Panc1 (cell line): ENCODE data around the gene CNGB1. TPM values are rescaled to one million over a fixed set of nuclear protein-coding genes. Genes with fewer than 3 reads are reported as not detected.

Experiments
- ATAC-seq: fragments of 200-7000 bp; cut with Tn5 transposase; 2 replicates; pipeline ENCODE4 v1.9.1; 2020; ENCODE audit warnings: mild to moderate bottlenecking, moderate library complexity
- BruUV-seq: library from RNA; stranded (reverse); fragments of 400-500 nt; replicated peaks from 2 replicates; lab custom pipeline; 2021; lab: Mats Ljungman, UMichigan
- CTCF ChIA-PET: fragments of 300-600 bp; sonication (Branson Sonifier 250); formaldehyde crosslinking; loops from one replicate; lab custom pipeline; 2022; ENCODE audit warnings: antibody characterized with exemption; lab: Charles Lee
- POLR2A ChIA-PET: fragments of 300-600 bp; sonication (Branson Sonifier 250); formaldehyde crosslinking; loops from one replicate; lab custom pipeline; 2022; ENCODE audit warnings: antibody characterized with exemption; lab: Charles Lee
- DNase-seq: peaks from one replicate; pipeline ENCODE4 v3.0.0-alpha.2; 2010; ENCODE audit warnings: low read depth, low spot score
- H3K27ac ChIP-seq: 2 replicates; pipeline ENCODE4 v1.5.1; 2011; ENCODE audit warnings: mild to moderate bottlenecking, low read length, inconsistent platforms
- H3K27me3 ChIP-seq: fragments of 200-500 bp; sonication (Bioruptor generic); 2 replicates; pipeline ENCODE4 v1.6.0; 2014; ENCODE audit warnings: low read length, inconsistent platforms; ENCODE audit not compliant: control insufficient read depth, insufficient read depth
- H3K36me3 ChIP-seq: fragments of 200-500 bp; sonication (Bioruptor generic); 2 replicates; pipeline ENCODE4 v1.5.1; 2014; ENCODE audit warnings: inconsistent platforms, mild to moderate bottlenecking, low read length, moderate library complexity; ENCODE audit not compliant: control insufficient read depth, insufficient read depth
- H3K4me1 ChIP-seq: 2 replicates; pipeline ENCODE4 v1.5.1; 2011; ENCODE audit warnings: inconsistent platforms, mild to moderate bottlenecking, low read length, moderate library complexity; ENCODE audit not compliant: control insufficient read depth, insufficient read depth
- H3K4me3 ChIP-seq, 2 experiments: 2 replicates each; pipeline ENCODE4 v1.5.1; 2011 to 2012; ENCODE audit warnings: low read depth in 2 of 2, low read length in 2 of 2, mild to moderate bottlenecking in 2 of 2, inconsistent platforms in 1 of 2, moderate library complexity in 1 of 2
- H3K9me3 ChIP-seq: fragments of 200-500 bp; sonication (Bioruptor generic); 2 replicates; pipeline ENCODE4 v1.5.1; 2014; ENCODE audit warnings: low read depth, mild to moderate bottlenecking, inconsistent platforms, low read length, moderate library complexity; ENCODE audit not compliant: control insufficient read depth, insufficient read depth
- POLR2AphosphoS5 ChIP-seq: IDR thresholded peaks from 2 replicates; pipeline ENCODE4 v1.6.1; 2012; ENCODE audit warnings: mild to moderate bottlenecking, low read depth, low read length, moderate library complexity
- SIN3A ChIP-seq: IDR thresholded peaks from 2 replicates; pipeline ENCODE4 v1.6.1; 2012; ENCODE audit warnings: low read depth, mild to moderate bottlenecking, low read length, moderate library complexity, borderline replicate concordance; ENCODE audit not compliant: insufficient read depth
- TCF7L2 ChIP-seq: IDR thresholded peaks from 2 replicates; pipeline ENCODE4 v1.6.1; 2011; ENCODE audit warnings: mild to moderate bottlenecking, low read depth, low read length, inconsistent platforms
- in situ Hi-C: cut with HindIII; loops from 2 replicates; pipeline ENCODE4 v1.10.0; 2016; ENCODE audit warnings: low sequenced_read_pairs, low pct_unique_long_range_greater_than_20kb
- intact Hi-C: fragments of 100-400 bp; cut with micrococcal nuclease; formaldehyde crosslinking; loops from one replicate; pipeline ENCODE4 v1.10.0; 2022; ENCODE audit not compliant: unreplicated experiment
- total RNA-seq: library from RNA; stranded (reverse); gene quantifications from one replicate; pipeline ENCODE4 v1.2.1, GENCODE V29; 2021; ENCODE audit not compliant: unreplicated experiment
- TF ChIP-seq, protein P1 (sequence below), 2 experiments: IDR thresholded peaks; 2 replicates each; pipeline ENCODE4 v1.6.1; 2011 to 2012; ENCODE audit warnings: low read depth in 2 of 2, control low read depth in 1 of 2, low read length in 1 of 2, mild to moderate bottlenecking in 1 of 2, moderate library complexity in 1 of 2; ENCODE audit not compliant: insufficient read depth in 1 of 2
- TF ChIP-seq, protein P2 (sequence below): fragments of 450-650 bp; IDR thresholded peaks from 2 replicates; pipeline ENCODE4 v1.5.1; 2017; ENCODE audit warnings: mild to moderate bottlenecking

CNGB1 gene
- total RNA-seq, 1 experiment from 2014 or later = not detected

DNA sequence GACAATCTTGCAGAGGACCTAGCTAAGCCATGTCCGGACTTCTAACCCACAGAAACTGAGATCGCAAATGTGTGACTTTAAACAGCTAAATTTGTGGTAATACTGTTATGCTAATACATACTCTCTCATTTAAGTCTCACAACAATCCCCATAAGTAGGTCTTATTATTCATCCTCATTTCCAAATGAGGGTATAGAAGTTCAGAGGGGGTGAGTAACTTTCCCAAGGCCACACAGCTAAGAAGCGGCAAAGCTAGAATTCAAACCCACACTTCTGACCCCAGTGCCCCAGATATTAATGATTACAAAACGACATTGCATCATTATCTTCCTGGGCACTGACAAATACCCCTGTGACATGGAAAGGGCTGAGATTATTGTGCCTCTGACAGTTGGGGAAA lies 81.4 kb downstream of the CNGB1 start:
- ChIA-PET CTCF (no interaction called here), POLR2A (interaction anchor here (0.6 kb wide), 1 partner anchor 109 kb away, joined by 5 read pairs; no protein-coding TSS in a partner anchor)
- Histone ChIP-seq H3K4me1 (no peaks in the 10 kb centered on the region), H3K4me3 (no peak overlapping the region), H3K27ac (no peak overlapping the region), H3K36me3 (no peaks in the 10 kb centered on the region), H3K27me3 (no peaks in the 10 kb centered on the region), H3K9me3 (no peaks in the 10 kb centered on the region)
- in situ Hi-C loops (no loop called here), intact Hi-C loops (no loop called here)
- no peak for ATAC-seq
- DNase-seq = no peak
- no TSS peak for BruUV-seq
- TF ChIP-seq, protein P1, sequence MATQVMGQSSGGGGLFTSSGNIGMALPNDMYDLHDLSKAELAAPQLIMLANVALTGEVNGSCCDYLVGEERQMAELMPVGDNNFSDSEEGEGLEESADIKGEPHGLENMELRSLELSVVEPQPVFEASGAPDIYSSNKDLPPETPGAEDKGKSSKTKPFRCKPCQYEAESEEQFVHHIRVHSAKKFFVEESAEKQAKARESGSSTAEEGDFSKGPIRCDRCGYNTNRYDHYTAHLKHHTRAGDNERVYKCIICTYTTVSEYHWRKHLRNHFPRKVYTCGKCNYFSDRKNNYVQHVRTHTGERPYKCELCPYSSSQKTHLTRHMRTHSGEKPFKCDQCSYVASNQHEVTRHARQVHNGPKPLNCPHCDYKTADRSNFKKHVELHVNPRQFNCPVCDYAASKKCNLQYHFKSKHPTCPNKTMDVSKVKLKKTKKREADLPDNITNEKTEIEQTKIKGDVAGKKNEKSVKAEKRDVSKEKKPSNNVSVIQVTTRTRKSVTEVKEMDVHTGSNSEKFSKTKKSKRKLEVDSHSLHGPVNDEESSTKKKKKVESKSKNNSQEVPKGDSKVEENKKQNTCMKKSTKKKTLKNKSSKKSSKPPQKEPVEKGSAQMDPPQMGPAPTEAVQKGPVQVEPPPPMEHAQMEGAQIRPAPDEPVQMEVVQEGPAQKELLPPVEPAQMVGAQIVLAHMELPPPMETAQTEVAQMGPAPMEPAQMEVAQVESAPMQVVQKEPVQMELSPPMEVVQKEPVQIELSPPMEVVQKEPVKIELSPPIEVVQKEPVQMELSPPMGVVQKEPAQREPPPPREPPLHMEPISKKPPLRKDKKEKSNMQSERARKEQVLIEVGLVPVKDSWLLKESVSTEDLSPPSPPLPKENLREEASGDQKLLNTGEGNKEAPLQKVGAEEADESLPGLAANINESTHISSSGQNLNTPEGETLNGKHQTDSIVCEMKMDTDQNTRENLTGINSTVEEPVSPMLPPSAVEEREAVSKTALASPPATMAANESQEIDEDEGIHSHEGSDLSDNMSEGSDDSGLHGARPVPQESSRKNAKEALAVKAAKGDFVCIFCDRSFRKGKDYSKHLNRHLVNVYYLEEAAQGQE (IDR thresholded peaks at IDR 0.05; ENCODE audit: insufficient read depth in 1 of 2, low read depth in 2 of 2, low read length in 1 of 2) = no peak
- TF ChIP-seq TCF7L2 (no peak), SIN3A (no peak), POLR2AphosphoS5 (no peak)
- TF ChIP-seq, protein P2, sequence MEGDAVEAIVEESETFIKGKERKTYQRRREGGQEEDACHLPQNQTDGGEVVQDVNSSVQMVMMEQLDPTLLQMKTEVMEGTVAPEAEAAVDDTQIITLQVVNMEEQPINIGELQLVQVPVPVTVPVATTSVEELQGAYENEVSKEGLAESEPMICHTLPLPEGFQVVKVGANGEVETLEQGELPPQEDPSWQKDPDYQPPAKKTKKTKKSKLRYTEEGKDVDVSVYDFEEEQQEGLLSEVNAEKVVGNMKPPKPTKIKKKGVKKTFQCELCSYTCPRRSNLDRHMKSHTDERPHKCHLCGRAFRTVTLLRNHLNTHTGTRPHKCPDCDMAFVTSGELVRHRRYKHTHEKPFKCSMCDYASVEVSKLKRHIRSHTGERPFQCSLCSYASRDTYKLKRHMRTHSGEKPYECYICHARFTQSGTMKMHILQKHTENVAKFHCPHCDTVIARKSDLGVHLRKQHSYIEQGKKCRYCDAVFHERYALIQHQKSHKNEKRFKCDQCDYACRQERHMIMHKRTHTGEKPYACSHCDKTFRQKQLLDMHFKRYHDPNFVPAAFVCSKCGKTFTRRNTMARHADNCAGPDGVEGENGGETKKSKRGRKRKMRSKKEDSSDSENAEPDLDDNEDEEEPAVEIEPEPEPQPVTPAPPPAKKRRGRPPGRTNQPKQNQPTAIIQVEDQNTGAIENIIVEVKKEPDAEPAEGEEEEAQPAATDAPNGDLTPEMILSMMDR = no peak

DNA sequence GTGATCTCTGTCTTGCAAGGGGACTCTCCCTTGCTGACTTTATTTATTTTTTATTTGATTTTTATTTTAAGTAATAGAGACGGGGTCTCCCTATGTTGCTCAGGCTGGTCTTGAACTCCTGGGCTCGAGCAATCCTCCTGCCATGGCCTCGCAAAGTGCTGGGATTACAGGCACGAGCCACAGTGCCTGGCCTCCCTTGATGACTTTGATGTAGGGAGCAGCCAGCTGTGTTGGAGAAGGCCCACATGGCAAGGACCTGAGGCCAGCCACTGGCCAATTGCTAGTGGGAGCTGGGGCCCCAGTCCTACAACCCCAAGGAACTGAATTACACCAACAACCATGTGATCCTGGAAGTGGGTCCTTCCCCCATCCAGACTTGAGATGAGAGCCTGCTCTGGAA lies 81.8 kb downstream of the CNGB1 start:
- intact Hi-C loops = no loop called here
- Histone ChIP-seq H3K27ac (no peak overlapping the region), H3K27me3 (no peaks in the 10 kb centered on the region), H3K4me3 (no peak overlapping the region), H3K4me1 (no peaks in the 10 kb centered on the region), H3K9me3 (no peaks in the 10 kb centered on the region), H3K36me3 (no peaks in the 10 kb centered on the region)
- CTCF ChIA-PET = no interaction called here
- no peak for TF ChIP-seq POLR2AphosphoS5
- TF ChIP-seq, protein P2 = no peak
- no peak for TF ChIP-seq SIN3A
- TF ChIP-seq, protein P1 (IDR thresholded peaks at IDR 0.05; ENCODE audit: insufficient read depth in 1 of 2, low read depth in 2 of 2, low read length in 1 of 2) = no peak
- TF ChIP-seq TCF7L2 = no peak
- ATAC-seq = no peak
- DNase-seq = no peak
- in situ Hi-C loops = no loop called here
- no TSS peak for BruUV-seq
- POLR2A ChIA-PET = no interaction called here
